Tibial nerve (tissue), 4 donors: ENCODE results near the gene SPCS3. TPM values are rescaled to one million over a fixed set of nuclear protein-coding genes. Genes with fewer than 3 reads are reported as not detected.
A peak's percentile ranks its signal among the peaks of the same experiment; 100 is the strongest.
"Not testable (repeated sequence)": the region's sequence is repeated elsewhere in the genome, so short reads cannot be mapped to it uniquely, and the experiment has no call there.

Source experiments
- DNase-seq, 2 donors: peaks; one replicate each; pipeline ENCODE4 v3.0.0-alpha.2; 2019; ENCODE audit warnings: low spot score in 2 of 2
- H3K27ac ChIP-seq, 4 donors: fragments of 200-600 bp; sonication (generic) in 3 of 4; one replicate each; pipeline ENCODE4 v1.5.1; 2017 to 2019; ENCODE audit warnings: mild to moderate bottlenecking in 1 of 4
- H3K27me3 ChIP-seq, 2 donors: fragments of 200-600 bp; sonication (generic) in 1 of 2; one replicate each; pipeline versions ENCODE4 v1.5.1 to v1.6.0; 2017 to 2019
- H3K36me3 ChIP-seq, 3 donors: fragments of 200-600 bp; sonication (generic); one replicate each; pipeline ENCODE4 v1.5.1; 2018 to 2019
- H3K4me1 ChIP-seq, 4 donors: fragments of 200-600 bp; sonication (generic) in 3 of 4; one replicate each; pipeline ENCODE4 v1.5.1; 2017 to 2019
- H3K4me3 ChIP-seq, 4 donors: fragments of 200-600 bp; sonication (generic) in 3 of 4; one replicate each; pipeline ENCODE4 v1.5.1; 2017 to 2019; ENCODE audit warnings: mild to moderate bottlenecking in 1 of 4, moderate library complexity in 1 of 4
- H3K9me3 ChIP-seq, 4 donors: fragments of 200-600 bp; sonication (generic) in 3 of 4; one replicate each; pipeline ENCODE4 v1.5.1; 2017 to 2019
- CTCF ChIP-seq, 5 experiments: fragments of 200-600 bp in 3 of 5; fragments of 450-650 bp in 2 of 5; sonication (generic) in 3 of 5; IDR thresholded peaks; one replicate each; pipeline ENCODE4 v1.5.1; 2016 to 2019; ENCODE audit warnings: antibody characterized with exemption in 5 of 5, mild to moderate bottlenecking in 3 of 5, moderate library complexity in 2 of 5
- EP300 ChIP-seq, 2 donors: sonication (generic); formaldehyde crosslinking; IDR thresholded peaks; one replicate each; pipeline ENCODE4 v1.6.1; 2017; ENCODE audit warnings: antibody characterized with exemption in 2 of 2, mild to moderate bottlenecking in 1 of 2
- POLR2A ChIP-seq, 2 donors: fragments of 450-650 bp; IDR thresholded peaks; one replicate each; pipeline ENCODE4 v1.6.1; 2017; ENCODE audit warnings: antibody characterized with exemption in 2 of 2, mild to moderate bottlenecking in 2 of 2, moderate library complexity in 2 of 2
- WGBS, 2 donors: methylation state at CpG; one replicate each; pipeline ENCODE4 v1.1.5; 2018; 5-methylcytosine and 5-hydroxymethylcytosine counted together
- total RNA-seq, 4 donors: library from RNA; depleted of rRNA; stranded (reverse); fragments of >200 nt; gene quantifications; one replicate each; pipeline ENCODE4 v1.1.0, GENCODE V29; 2016

The SPCS3 gene
- total RNA-seq, 4 donors from 2014 or later, result 55.7 to 80.6 (median 73.1) TPM

GRCh38 chr4:176339936-176340761 is 20.4 kb downstream of the SPCS3 start:
- Histone ChIP-seq H3K4me1 (peaks cover 0 to 10% (median 0%) of the 10 kb centered on the region in 4 donors), H3K27me3 (no peaks in the 10 kb centered on the region), H3K36me3 (peaks cover 0 to 16% (median 0%) of the 10 kb centered on the region in 3 donors), H3K4me3 (no peak overlapping the region), H3K9me3 (peaks cover 0 to 19% (median 2%) of the 10 kb centered on the region in 4 donors), H3K27ac (no peak overlapping the region)
- WGBS, 2 donors, result 46 to 47% methylated on average over 3 of the region's 3 CpGs
- no peak for DNase-seq
- TF ChIP-seq POLR2A (IDR thresholded peaks at IDR 0.05) (no peak), EP300 (IDR thresholded peaks at IDR 0.05) (no peak), CTCF (IDR thresholded peaks at IDR 0.05) (no peak)

GRCh38 chr4:176340871-176341685 is 21.3 kb downstream of the SPCS3 start:
- no peak overlapping the region for H3K4me3 ChIP-seq
- peaks cover 0 to 19% (median 2%) of the 10 kb centered on the region in 4 donors for H3K9me3 ChIP-seq
- 41 to 44% methylated on average over 8 of the region's 8 CpGs for WGBS, 2 donors
- DNase-seq, result peak in 1 of 2 donors; percentile 47
- no peak overlapping the region for H3K27ac ChIP-seq
- no peak for TF ChIP-seq EP300 (IDR thresholded peaks at IDR 0.05)
- peak; percentile 17 to 51 (median 38) for TF ChIP-seq CTCF (IDR thresholded peaks at IDR 0.05)
- no peaks in the 10 kb centered on the region for H3K27me3 ChIP-seq
- peaks cover 0 to 16% (median 0%) of the 10 kb centered on the region in 3 donors for H3K36me3 ChIP-seq
- H3K4me1 ChIP-seq, result peaks cover 0 to 10% (median 0%) of the 10 kb centered on the region in 4 donors

GRCh38 chr4:176342384-176342783 is 22.6 kb downstream of the SPCS3 start:
- WGBS, 2 donors, result 90 to 95% methylated on average over 7 of the region's 7 CpGs

GRCh38 chr4:176343286-176343685 is 23.5 kb downstream of the SPCS3 start:
- peaks cover 0 to 10% (median 0%) of the 10 kb centered on the region in 4 donors for H3K4me1 ChIP-seq
- WGBS, 2 donors, result 100% methylated on average over 2 of the region's 2 CpGs
- no peak overlapping the region for H3K27ac ChIP-seq
- no peaks in the 10 kb centered on the region for H3K27me3 ChIP-seq
- DNase-seq, result no peak
- no peak overlapping the region for H3K4me3 ChIP-seq
- peaks cover 0 to 19% (median 2%) of the 10 kb centered on the region in 4 donors for H3K9me3 ChIP-seq
- TF ChIP-seq POLR2A (IDR thresholded peaks at IDR 0.05), result no peak
- peaks cover 0 to 16% (median 0%) of the 10 kb centered on the region in 3 donors for H3K36me3 ChIP-seq

More at GRCh38 chr4:176342384-176342783, 22.6 kb downstream of the SPCS3 start:
- H3K27ac ChIP-seq, result no peak overlapping the region
- H3K36me3 ChIP-seq, result peaks cover 0 to 16% (median 0%) of the 10 kb centered on the region in 3 donors
- peaks cover 0 to 19% (median 2%) of the 10 kb centered on the region in 4 donors for H3K9me3 ChIP-seq
- DNase-seq, result no peak
- no peak overlapping the region for H3K4me3 ChIP-seq
- no peaks in the 10 kb centered on the region for H3K27me3 ChIP-seq
- TF ChIP-seq EP300 (IDR thresholded peaks at IDR 0.05) (no peak), POLR2A (IDR thresholded peaks at IDR 0.05) (no peak), CTCF (IDR thresholded peaks at IDR 0.05) (no peak)
- peaks cover 0 to 10% (median 0%) of the 10 kb centered on the region in 4 donors for H3K4me1 ChIP-seq

GRCh38 chr4:176345346-176345745 is 25.6 kb downstream of the SPCS3 start:
- not testable (repeated sequence) for H3K27ac ChIP-seq, H3K27me3 ChIP-seq, H3K4me1 ChIP-seq, DNase-seq
- peak overlapping the region in 1 of 4 donors; percentile 23 for H3K4me3 ChIP-seq
- H3K36me3 ChIP-seq, result peaks cover 0 to 31% (median 0%) of the 10 kb centered on the region in 3 donors
- H3K9me3 ChIP-seq, result peaks cover 0 to 19% (median 2%) of the 10 kb centered on the region in 4 donors
- WGBS, 2 donors, result 58% methylated on average over 7 of the region's 7 CpGs

GRCh38 chr4:176346836-176347235 is 27.1 kb downstream of the SPCS3 start:
- WGBS, 2 donors, result 64 to 70% methylated on average over 2 of the region's 2 CpGs
- Histone ChIP-seq H3K36me3 (peaks cover 0 to 39% (median 0%) of the 10 kb centered on the region in 3 donors), H3K9me3 (peaks cover 0 to 19% (median 2%) of the 10 kb centered on the region in 4 donors)
- not testable (repeated sequence) for H3K4me3 ChIP-seq, DNase-seq, H3K27ac ChIP-seq, H3K4me1 ChIP-seq, H3K27me3 ChIP-seq
